MM.1S (cell line): ENCODE data around the gene TIGD4.

Source experiments
- DNase-seq: peaks from one replicate; pipeline ENCODE4 v3.0.0-alpha.2; 2015
- H2AFZ ChIP-seq: fragments of 300-600 bp; sonication (generic); 2 replicates; pipeline ENCODE4 v1.6.0; 2016; ENCODE audit warnings: antibody characterized with exemption, low read length
- H3F3A ChIP-seq: fragments of 300-600 bp; sonication (generic); 2 replicates; pipeline ENCODE4 v1.6.1; 2016; ENCODE audit warnings: mild to moderate bottlenecking, antibody characterized with exemption, low read length, moderate library complexity, mixed read lengths; ENCODE audit not compliant: insufficient read depth
- H3K27ac ChIP-seq: fragments of 300-600 bp; sonication (generic); 2 replicates; pipeline ENCODE4 v1.5.1; 2016; ENCODE audit warnings: mild to moderate bottlenecking, low read length
- H3K27me3 ChIP-seq: fragments of 300-600 bp; sonication (generic); replicated peaks from 2 replicates; pipeline ENCODE4 v1.6.0; 2016; ENCODE audit warnings: low read length; ENCODE audit not compliant: insufficient read depth
- H3K36me3 ChIP-seq: fragments of 300-600 bp; sonication (generic); replicated peaks from 2 replicates; pipeline ENCODE4 v1.6.1; 2016; ENCODE audit warnings: mild to moderate bottlenecking, low read length, mixed read lengths; ENCODE audit not compliant: insufficient read depth
- H3K4me1 ChIP-seq: fragments of 300-600 bp; sonication (generic); 2 replicates; pipeline ENCODE4 v1.6.1; 2016; ENCODE audit warnings: low read length, mixed read lengths
- H3K4me2 ChIP-seq: fragments of 300-600 bp; sonication (generic); 2 replicates; pipeline ENCODE4 v1.6.0; 2016; ENCODE audit warnings: low read depth, low read length
- H3K4me3 ChIP-seq: fragments of 300-600 bp; sonication (generic); 2 replicates; pipeline ENCODE4 v1.5.1; 2016; ENCODE audit warnings: low read length, mixed read lengths
- H3K79me2 ChIP-seq: fragments of 300-600 bp; sonication (generic); 2 replicates; pipeline ENCODE4 v1.6.1; 2016; ENCODE audit warnings: mixed run types, low read length, mixed read lengths
- H3K9ac ChIP-seq: fragments of 300-600 bp; sonication (generic); 2 replicates; pipeline ENCODE4 v1.6.1; 2016; ENCODE audit warnings: low read length, mixed read lengths
- H3K9me2 ChIP-seq: fragments of 300-600 bp; sonication (generic); replicated peaks from 2 replicates; pipeline ENCODE4 v1.6.1; 2016; ENCODE audit warnings: mild to moderate bottlenecking, low read length, mixed read lengths; ENCODE audit not compliant: insufficient read depth
- H3K9me3 ChIP-seq: fragments of 300-600 bp; sonication (generic); replicated peaks from 2 replicates; pipeline ENCODE4 v1.6.1; 2016; ENCODE audit warnings: mild to moderate bottlenecking, low read length, mixed read lengths; ENCODE audit not compliant: insufficient read depth
- H4K20me1 ChIP-seq: fragments of 300-600 bp; sonication (generic); 2 replicates; pipeline ENCODE4 v1.6.1; 2016; ENCODE audit warnings: mild to moderate bottlenecking, low read length, moderate library complexity, mixed read lengths; ENCODE audit not compliant: insufficient read depth
- EZH2 ChIP-seq: fragments of 300-600 bp; sonication (generic); optimal IDR thresholded peaks from 2 replicates; pipeline ENCODE3; 2017; ENCODE audit warnings: low read depth, mild to moderate bottlenecking, antibody characterized with exemption, low read length, mixed read lengths
- EZH2phosphoT487 ChIP-seq: fragments of 300-600 bp; sonication (generic); IDR thresholded peaks from 2 replicates; pipeline ENCODE4 v1.6.1; 2018; ENCODE audit warnings: antibody characterized with exemption, low read length
- TF ChIP-seq, protein P1 (sequence below): fragments of 300-600 bp; sonication (generic); IDR thresholded peaks from 2 replicates; pipeline ENCODE4 v1.5.1; 2016; ENCODE audit warnings: antibody characterized with exemption, low read length, mixed read lengths

The TIGD4 gene

DNA sequence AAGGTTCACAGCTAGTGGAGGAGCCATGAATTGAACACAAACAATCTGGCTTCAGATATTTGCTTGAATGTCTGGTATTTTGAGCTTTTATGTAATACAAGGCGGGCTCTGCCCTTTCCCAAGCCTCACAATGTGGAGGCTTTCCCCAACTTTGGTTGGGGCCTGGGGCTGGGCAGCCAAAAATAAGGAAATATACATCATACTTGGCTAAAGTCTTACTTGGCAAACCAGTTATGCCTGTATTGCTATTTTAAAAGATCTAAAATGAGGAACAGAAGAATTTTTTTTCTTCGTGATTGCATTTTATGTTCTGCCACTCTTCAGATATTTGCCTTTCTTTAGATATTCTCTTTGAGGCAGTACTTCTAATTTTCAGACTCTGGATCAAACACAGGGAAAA is 26.3 kb upstream of the TIGD4 start:
- Histone ChIP-seq H4K20me1 (no peaks in the 10 kb centered on the region), H3K4me1 (peaks cover 8% of the 10 kb centered on the region), H3K4me2 (no peak overlapping the region), H3K27me3 (no peaks in the 10 kb centered on the region), H3K9me2 (no peaks in the 10 kb centered on the region), H3K27ac (no peak overlapping the region), H3K9me3 (no peaks in the 10 kb centered on the region), H3K4me3 (no peak overlapping the region), H3K36me3 (no peaks in the 10 kb centered on the region), H2AFZ (no peak overlapping the region), H3K79me2 (peaks cover 57% of the 10 kb centered on the region), H3F3A (no peaks in the 10 kb centered on the region), H3K9ac (no peak overlapping the region)
- DNase-seq = no peak
- TF ChIP-seq EZH2phosphoT487 (no peak), EZH2 (no peak)
- TF ChIP-seq, protein P1, sequence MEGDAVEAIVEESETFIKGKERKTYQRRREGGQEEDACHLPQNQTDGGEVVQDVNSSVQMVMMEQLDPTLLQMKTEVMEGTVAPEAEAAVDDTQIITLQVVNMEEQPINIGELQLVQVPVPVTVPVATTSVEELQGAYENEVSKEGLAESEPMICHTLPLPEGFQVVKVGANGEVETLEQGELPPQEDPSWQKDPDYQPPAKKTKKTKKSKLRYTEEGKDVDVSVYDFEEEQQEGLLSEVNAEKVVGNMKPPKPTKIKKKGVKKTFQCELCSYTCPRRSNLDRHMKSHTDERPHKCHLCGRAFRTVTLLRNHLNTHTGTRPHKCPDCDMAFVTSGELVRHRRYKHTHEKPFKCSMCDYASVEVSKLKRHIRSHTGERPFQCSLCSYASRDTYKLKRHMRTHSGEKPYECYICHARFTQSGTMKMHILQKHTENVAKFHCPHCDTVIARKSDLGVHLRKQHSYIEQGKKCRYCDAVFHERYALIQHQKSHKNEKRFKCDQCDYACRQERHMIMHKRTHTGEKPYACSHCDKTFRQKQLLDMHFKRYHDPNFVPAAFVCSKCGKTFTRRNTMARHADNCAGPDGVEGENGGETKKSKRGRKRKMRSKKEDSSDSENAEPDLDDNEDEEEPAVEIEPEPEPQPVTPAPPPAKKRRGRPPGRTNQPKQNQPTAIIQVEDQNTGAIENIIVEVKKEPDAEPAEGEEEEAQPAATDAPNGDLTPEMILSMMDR = no peak

- DNase-seq = no peak
- H3K9me3 ChIP-seq = no peaks in the 10 kb centered on the region
- no peak for TF ChIP-seq EZH2
- no peak for TF ChIP-seq EZH2phosphoT487
- TF ChIP-seq, protein P1 = no peak
- no peaks in the 10 kb centered on the region for H3K27me3 ChIP-seq
- no peak overlapping the region for H3K27ac ChIP-seq
- H2AFZ ChIP-seq = no peak overlapping the region
- H3K9me2 ChIP-seq = no peaks in the 10 kb centered on the region
- H3K4me3 ChIP-seq = no peak overlapping the region
- H3F3A ChIP-seq = no peaks in the 10 kb centered on the region
- peaks cover 63% of the 10 kb centered on the region for H3K79me2 ChIP-seq
- no peaks in the 10 kb centered on the region for H4K20me1 ChIP-seq
- no peak overlapping the region for H3K4me2 ChIP-seq
- H3K4me1 ChIP-seq = peaks cover 8% of the 10 kb centered on the region
- H3K36me3 ChIP-seq = no peaks in the 10 kb centered on the region
- H3K9ac ChIP-seq = no peak overlapping the region
These were observed 25.6 kb upstream of the TIGD4 start for GRCh38 chr4:152805071-152805650.

DNA sequence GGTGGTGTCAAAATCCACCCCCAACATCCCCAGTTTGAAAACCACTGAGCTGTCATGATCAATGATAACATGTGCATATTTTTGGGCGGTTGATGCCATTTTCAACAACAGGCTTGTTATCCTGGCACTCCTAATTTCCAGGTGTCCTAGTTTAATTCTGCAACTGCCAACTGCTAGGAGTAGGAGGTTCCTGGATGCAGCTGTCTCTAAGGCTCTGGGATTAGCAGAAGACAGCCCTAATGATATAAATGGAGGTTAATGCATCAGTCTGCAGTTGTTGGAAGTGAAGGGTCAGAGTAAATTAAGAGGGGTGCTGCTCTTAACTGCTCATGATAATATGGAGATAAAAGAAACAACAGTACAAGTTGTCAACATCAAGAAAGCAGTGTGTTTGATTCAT is 24.0 kb upstream of the TIGD4 start:
- no peak overlapping the region for H3K4me2 ChIP-seq
- no peaks in the 10 kb centered on the region for H3K9me2 ChIP-seq
- H3K9ac ChIP-seq = no peak overlapping the region
- TF ChIP-seq, protein P1 = no peak
- TF ChIP-seq EZH2phosphoT487 (no peak), EZH2 (no peak)
- H3F3A ChIP-seq = no peaks in the 10 kb centered on the region
- H3K4me3 ChIP-seq = no peak overlapping the region
- no peak overlapping the region for H2AFZ ChIP-seq
- H3K9me3 ChIP-seq = no peaks in the 10 kb centered on the region
- H3K79me2 ChIP-seq = peaks cover 70% of the 10 kb centered on the region
- no peaks in the 10 kb centered on the region for H3K36me3 ChIP-seq
- no peaks in the 10 kb centered on the region for H4K20me1 ChIP-seq
- no peaks in the 10 kb centered on the region for H3K27me3 ChIP-seq
- no peak overlapping the region for H3K27ac ChIP-seq
- H3K4me1 ChIP-seq = peaks cover 8% of the 10 kb centered on the region
- DNase-seq = no peak
